ENCODE results near the gene TOLLIP. TPM values are rescaled to one million over a fixed set of nuclear protein-coding genes. Genes with fewer than 3 reads are reported as not detected.

TOLLIP gene
- total RNA-seq, 4 donors from 2014 or later, result 49.8 to 91.7 (median 85.0) TPM

DNA sequence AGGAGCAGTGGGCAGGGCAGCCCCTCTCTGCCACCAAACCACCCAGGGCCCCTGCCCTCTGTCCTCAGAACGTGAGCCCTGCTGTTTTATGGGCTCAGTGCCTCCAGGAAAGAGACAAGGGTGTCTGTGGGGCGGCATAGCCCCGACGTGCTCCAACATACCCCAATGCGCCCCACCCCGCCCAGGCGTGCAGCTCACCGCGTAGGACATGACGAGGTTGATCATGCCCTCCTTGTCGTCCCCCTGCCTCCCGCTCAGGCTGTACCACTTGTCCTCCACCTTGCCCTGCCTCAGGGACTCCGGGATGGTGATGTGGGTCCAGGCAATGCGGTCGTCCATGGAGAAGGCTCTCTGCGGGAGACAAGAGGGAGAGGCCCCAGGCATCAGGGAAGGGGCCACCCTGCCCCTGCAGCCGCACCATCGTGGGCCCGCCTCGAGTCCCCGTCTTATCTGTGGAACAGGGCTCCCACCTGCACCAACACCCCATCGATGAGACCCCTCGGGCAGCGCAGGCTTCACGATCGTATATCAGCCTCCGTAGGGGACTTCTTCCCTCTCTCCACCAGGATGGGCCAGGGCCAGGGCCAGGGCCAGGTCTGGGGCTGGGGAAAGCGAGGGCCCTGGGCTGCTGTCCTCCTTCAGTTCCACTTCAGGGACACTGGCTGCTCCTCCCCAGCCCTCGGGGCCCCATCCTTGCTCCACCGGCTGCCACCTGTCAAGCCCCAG, 20.8 kb downstream of the TOLLIP start:
- Histone ChIP-seq H3K4me1 (no peaks in the 10 kb centered on the region), H3K36me3 (peaks cover 0 to 74% of the 10 kb centered on the region in 2 donors), H3K27ac (no peak overlapping the region), H3K27me3 (no peaks in the 10 kb centered on the region), H3K9me3 (no peaks in the 10 kb centered on the region), H3K4me3 (no peak overlapping the region)
- in situ Hi-C loops (cut with MboI; ENCODE audit: low sequenced_read_pairs in 4 of 4) (no loop called here), intact Hi-C loops (cut with DNase I; ENCODE audit: low total_unique reads) (no loop called here)
- no peak for TF ChIP-seq POLR2A (IDR thresholded peaks at IDR 0.05)
- TF ChIP-seq, protein P1, sequence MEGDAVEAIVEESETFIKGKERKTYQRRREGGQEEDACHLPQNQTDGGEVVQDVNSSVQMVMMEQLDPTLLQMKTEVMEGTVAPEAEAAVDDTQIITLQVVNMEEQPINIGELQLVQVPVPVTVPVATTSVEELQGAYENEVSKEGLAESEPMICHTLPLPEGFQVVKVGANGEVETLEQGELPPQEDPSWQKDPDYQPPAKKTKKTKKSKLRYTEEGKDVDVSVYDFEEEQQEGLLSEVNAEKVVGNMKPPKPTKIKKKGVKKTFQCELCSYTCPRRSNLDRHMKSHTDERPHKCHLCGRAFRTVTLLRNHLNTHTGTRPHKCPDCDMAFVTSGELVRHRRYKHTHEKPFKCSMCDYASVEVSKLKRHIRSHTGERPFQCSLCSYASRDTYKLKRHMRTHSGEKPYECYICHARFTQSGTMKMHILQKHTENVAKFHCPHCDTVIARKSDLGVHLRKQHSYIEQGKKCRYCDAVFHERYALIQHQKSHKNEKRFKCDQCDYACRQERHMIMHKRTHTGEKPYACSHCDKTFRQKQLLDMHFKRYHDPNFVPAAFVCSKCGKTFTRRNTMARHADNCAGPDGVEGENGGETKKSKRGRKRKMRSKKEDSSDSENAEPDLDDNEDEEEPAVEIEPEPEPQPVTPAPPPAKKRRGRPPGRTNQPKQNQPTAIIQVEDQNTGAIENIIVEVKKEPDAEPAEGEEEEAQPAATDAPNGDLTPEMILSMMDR (IDR thresholded peaks at IDR 0.05 in 4 of 5, conservative IDR thresholded peaks at IDR 0.05 in 1 of 5), result no peak
- no peak for ATAC-seq
- DNase-seq, result no peak

DNA sequence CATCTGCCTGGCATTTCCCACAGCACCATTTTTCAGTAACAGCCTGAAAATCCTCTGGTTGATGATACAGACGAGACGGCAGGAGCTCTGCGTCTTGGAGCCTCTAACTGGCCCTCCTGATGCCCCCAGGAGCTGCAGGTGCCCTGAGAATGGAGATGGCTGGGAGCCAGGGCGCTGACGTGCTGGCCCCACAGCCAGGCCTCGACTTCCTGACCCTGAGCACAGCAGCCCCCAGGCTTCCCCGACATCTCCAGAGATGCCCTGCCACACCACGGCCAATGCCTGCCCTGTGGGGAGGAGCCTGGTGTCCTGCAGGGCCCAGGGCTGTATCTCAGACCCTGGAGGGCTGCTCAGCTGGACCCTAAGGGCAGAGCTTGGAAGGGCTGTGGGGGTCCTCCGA, 21.5 kb downstream of the TOLLIP start:
- peaks cover 0 to 74% of the 10 kb centered on the region in 2 donors for H3K36me3 ChIP-seq
- H3K27me3 ChIP-seq, result no peaks in the 10 kb centered on the region
- no peaks in the 10 kb centered on the region for H3K4me1 ChIP-seq
- H3K9me3 ChIP-seq, result no peaks in the 10 kb centered on the region
- no peak overlapping the region for H3K27ac ChIP-seq
- no peak overlapping the region for H3K4me3 ChIP-seq
- intact Hi-C loops (cut with DNase I; ENCODE audit: low total_unique reads), result no loop called here
- no peak for DNase-seq
- ATAC-seq, result no peak
- TF ChIP-seq POLR2A (IDR thresholded peaks at IDR 0.05), result no peak
- TF ChIP-seq, protein P1 (IDR thresholded peaks at IDR 0.05 in 4 of 5, conservative IDR thresholded peaks at IDR 0.05 in 1 of 5), result no peak
- in situ Hi-C loops (cut with MboI; ENCODE audit: low sequenced_read_pairs in 4 of 4), result no loop called here

DNA sequence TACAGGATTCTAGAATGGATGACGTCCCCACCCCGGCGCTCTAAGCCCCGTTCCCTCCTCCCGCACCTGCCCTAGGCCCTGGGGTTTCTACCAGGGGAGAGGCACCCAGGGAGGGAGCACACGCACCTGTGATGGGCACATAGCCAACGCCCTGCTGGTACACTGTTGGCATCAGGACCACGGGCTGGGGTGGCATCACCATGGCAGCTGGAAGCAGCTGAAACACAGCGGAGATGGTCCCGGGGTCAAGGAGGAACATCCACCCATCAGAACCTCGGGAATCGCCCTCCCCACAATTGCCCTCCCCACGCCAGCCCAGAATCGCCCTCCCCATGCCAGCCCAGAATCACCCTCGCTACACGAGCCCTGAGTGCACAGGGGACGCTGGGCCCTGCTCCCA, 23.6 kb downstream of the TOLLIP start:
- Histone ChIP-seq H3K36me3 (peaks cover 0 to 77% of the 10 kb centered on the region in 2 donors), H3K27ac (no peak overlapping the region), H3K27me3 (no peaks in the 10 kb centered on the region), H3K9me3 (no peaks in the 10 kb centered on the region), H3K4me3 (no peak overlapping the region), H3K4me1 (no peaks in the 10 kb centered on the region)
- TF ChIP-seq, protein P1 (IDR thresholded peaks at IDR 0.05 in 4 of 5, conservative IDR thresholded peaks at IDR 0.05 in 1 of 5), result no peak
- no peak for TF ChIP-seq POLR2A (IDR thresholded peaks at IDR 0.05)
- DNase-seq, result no peak
- in situ Hi-C loops (cut with MboI; ENCODE audit: low sequenced_read_pairs in 4 of 4) (no loop called here), intact Hi-C loops (cut with DNase I; ENCODE audit: low total_unique reads) (no loop called here)
- ATAC-seq, result no peak

DNA sequence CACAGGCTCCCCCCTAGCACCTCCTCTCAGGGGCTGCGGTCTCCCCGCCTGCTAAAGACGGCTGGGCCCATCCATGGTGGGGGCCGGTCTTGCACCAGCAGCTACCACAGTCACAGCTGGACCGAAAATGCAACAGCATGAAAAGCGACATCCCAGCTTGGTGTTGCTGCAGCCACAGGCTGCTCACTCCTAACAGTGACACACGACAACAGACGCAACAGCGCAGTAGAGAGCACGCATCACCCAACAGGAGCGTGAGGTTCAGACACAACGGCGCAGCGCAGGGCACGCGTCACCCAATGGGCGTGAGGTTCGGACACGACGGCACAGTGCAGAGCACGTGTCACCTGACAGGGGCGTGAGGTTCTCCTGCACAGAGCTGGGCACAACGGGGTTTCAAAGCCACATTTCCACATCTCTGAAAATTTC, 24.1 kb downstream of the TOLLIP start:
- H3K4me1 ChIP-seq, result no peaks in the 10 kb centered on the region

More for the DNA sequence above, 24.1 kb downstream of the TOLLIP start:
- intact Hi-C loops (cut with DNase I; ENCODE audit: low total_unique reads), result no loop called here
- ATAC-seq (no peak), DNase-seq (no peak)
- no peak overlapping the region for H3K27ac ChIP-seq
- H3K36me3 ChIP-seq, result peaks cover 0 to 71% of the 10 kb centered on the region in 2 donors
- TF ChIP-seq POLR2A (IDR thresholded peaks at IDR 0.05), result no peak
- TF ChIP-seq, protein P1 (IDR thresholded peaks at IDR 0.05 in 4 of 5, conservative IDR thresholded peaks at IDR 0.05 in 1 of 5), result no peak
- H3K9me3 ChIP-seq, result no peaks in the 10 kb centered on the region
- no peak overlapping the region for H3K4me3 ChIP-seq
- in situ Hi-C loops (cut with MboI; ENCODE audit: low sequenced_read_pairs in 4 of 4), result no loop called here
- H3K27me3 ChIP-seq, result no peaks in the 10 kb centered on the region
